Measurements from ENCODE around the gene SPATA6. TPM values are rescaled to one million over a fixed set of nuclear protein-coding genes. Genes with fewer than 3 reads are reported as not detected.
"Not testable (repeated sequence)": the region's sequence is repeated elsewhere in the genome, so short reads cannot be mapped to it uniquely, and the experiment has no call there.

SPATA6 gene
- total and polyA plus RNA-seq, 3 donors from 2014 or later: 44.5 to 268 (median 138) TPM

- Histone ChIP-seq H3K27ac (no peak overlapping the region), H3K36me3 (ENCODE audit: low read depth, missing control alignments) (no peaks in the 10 kb centered on the region), H3K9me3 (no peaks in the 10 kb centered on the region), H3K4me3 (no peak overlapping the region), H3K27me3 (no peaks in the 10 kb centered on the region), H3K4me1 (no peaks in the 10 kb centered on the region)
- TF ChIP-seq POLR2A (IDR thresholded peaks at IDR 0.05) (no peak), CTCF (IDR thresholded peaks at IDR 0.05) (no peak)
- no peak for DNase-seq
- intact Hi-C loops (cut with DNase I; ENCODE audit: low total_unique reads): no loop called here
- 75 to 83% methylated on average over 5 of the region's 5 CpGs for WGBS, 2 donors
Measured at GRCh38 chr1:48292706-48293105, 179.3 kb downstream of the SPATA6 start.

DNA sequence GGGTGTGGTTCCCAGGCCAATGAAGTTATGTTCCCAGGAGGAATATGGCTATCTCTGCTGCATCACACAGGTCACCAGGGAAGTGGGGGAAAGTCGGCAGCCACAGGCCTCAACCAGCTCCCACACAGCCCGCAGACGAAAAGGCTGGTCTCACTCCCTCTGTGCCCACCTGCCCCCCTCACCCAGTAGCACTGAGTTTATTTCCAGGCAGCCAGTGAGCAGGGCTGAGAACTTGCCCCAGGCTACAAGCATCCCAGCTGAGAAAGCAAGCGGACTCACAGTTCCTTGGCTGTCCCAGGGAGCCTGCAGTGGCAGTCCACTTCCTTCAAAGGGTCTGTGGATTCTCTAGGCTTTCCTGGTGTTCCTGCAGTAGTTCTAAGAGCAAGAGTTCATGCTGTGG lies 180.6 kb downstream of the SPATA6 start:
- H3K9me3 ChIP-seq: no peaks in the 10 kb centered on the region
- WGBS, 2 donors: 75 to 80% methylated on average over 1 to 4 of the region's 4 CpGs
- TF ChIP-seq POLR2A (IDR thresholded peaks at IDR 0.05): no peak
- TF ChIP-seq CTCF (IDR thresholded peaks at IDR 0.05): no peak
- no peaks in the 10 kb centered on the region for H3K36me3 ChIP-seq (ENCODE audit: low read depth, missing control alignments)
- DNase-seq: no peak
- no peaks in the 10 kb centered on the region for H3K27me3 ChIP-seq
- H3K4me1 ChIP-seq: no peaks in the 10 kb centered on the region
- intact Hi-C loops (cut with DNase I; ENCODE audit: low total_unique reads): no loop called here
- H3K4me3 ChIP-seq: no peak overlapping the region
- H3K27ac ChIP-seq: no peak overlapping the region

DNA sequence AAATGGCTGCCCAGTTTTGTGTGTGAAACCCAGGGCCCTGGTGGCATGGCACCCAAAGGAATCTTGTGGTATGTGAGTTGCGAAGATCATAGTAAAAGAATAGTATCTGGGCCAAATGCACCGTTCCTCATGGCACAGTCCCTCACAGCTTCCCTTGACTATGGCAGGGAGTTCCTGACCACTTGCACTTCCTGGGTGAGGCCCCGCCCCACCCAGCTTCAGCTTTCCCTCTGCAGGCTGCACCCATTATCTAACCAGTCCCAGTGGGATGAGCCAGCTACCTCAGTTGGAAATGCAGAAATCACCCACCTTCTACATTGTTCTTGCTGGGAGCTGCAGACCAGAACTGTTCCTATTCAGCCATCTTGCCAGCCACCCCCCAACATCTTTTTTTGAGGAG lies 186.5 kb downstream of the SPATA6 start:
- Histone ChIP-seq H3K4me1 (no peaks in the 10 kb centered on the region), H3K27ac (no peak overlapping the region), H3K9me3 (no peaks in the 10 kb centered on the region), H3K4me3 (no peak overlapping the region), H3K36me3 (ENCODE audit: low read depth, missing control alignments) (no peaks in the 10 kb centered on the region), H3K27me3 (no peaks in the 10 kb centered on the region)
- intact Hi-C loops (cut with DNase I; ENCODE audit: low total_unique reads): no loop called here
- TF ChIP-seq CTCF (IDR thresholded peaks at IDR 0.05) (no peak), POLR2A (IDR thresholded peaks at IDR 0.05) (no peak)
- no peak for DNase-seq
- WGBS, 2 donors: 90 to 96% methylated on average over 3 of the region's 3 CpGs

DNA sequence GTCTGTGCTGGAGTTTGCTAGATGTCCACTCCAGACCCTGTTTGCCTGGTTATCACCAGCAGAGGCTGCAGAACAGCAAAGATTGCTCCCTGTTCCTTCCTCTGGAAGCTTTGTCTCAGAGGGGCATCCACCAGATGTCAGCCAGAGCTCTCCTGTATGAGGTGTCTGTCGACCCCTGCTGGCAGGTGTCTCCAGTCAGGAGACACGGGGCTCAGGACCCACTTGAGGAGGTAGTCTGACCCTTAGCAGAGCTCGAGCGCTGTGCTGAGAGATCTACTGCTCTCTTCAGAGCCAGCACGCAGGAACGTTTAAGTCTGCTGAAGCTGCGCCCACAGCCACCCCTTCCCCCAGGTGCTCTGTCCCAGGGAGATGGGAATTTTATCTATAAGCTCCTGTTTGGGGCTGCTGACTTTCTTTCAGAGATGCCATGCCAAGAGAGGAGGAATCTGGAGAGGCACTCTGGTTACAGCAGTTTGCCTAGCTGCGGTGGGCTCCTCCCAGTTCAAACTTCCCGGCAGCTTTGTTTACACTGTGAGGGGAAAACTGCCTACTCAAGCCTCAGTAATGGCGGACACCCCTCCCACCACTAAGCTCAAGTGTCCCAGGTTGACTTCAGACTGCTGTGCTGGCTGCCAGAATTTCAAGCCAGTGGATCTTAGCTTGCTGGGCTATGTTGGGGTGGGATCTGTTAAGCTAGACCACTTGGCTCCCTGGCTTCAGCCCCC lies 187.1 kb downstream of the SPATA6 start:
- H3K27ac ChIP-seq; H3K9me3 ChIP-seq; H3K4me3 ChIP-seq; H3K27me3 ChIP-seq; H3K36me3 ChIP-seq (ENCODE audit: low read depth, missing control alignments); intact Hi-C loops (cut with DNase I; ENCODE audit: low total_unique reads); H3K4me1 ChIP-seq; DNase-seq: not testable (repeated sequence)
- 61 to 73% methylated on average over 5 to 10 of the region's 10 CpGs for WGBS, 2 donors

- H3K27me3 ChIP-seq; H3K4me3 ChIP-seq; H3K27ac ChIP-seq; DNase-seq; H3K36me3 ChIP-seq (ENCODE audit: low read depth, missing control alignments); intact Hi-C loops (cut with DNase I; ENCODE audit: low total_unique reads); H3K4me1 ChIP-seq; H3K9me3 ChIP-seq: not testable (repeated sequence)
Measured at GRCh38 chr1:48282329-48282728, 189.7 kb downstream of the SPATA6 start.

- H3K27me3 ChIP-seq; intact Hi-C loops (cut with DNase I; ENCODE audit: low total_unique reads); DNase-seq; H3K9me3 ChIP-seq; H3K4me1 ChIP-seq; H3K4me3 ChIP-seq; H3K27ac ChIP-seq; H3K36me3 ChIP-seq (ENCODE audit: low read depth, missing control alignments): not testable (repeated sequence)
- WGBS, 2 donors: 96% methylated on average over 9 of the region's 10 CpGs; no CpG with 5 or more reads in 1 of the 2 donors
Measured at GRCh38 chr1:48277437-48277836, 194.6 kb downstream of the SPATA6 start.

All from testis (tissue), 3 donors.